Fibroblast of lung (primary cell): ENCODE results near the gene ANO6.

Experiments
- CTCF ChIP-seq, 2 donors: IDR thresholded peaks in 1 of 2; conservative IDR thresholded peaks in 1 of 2; 1 replicate in 1 of 2; 2 replicates in 1 of 2; pipeline ENCODE4 v1.5.1; 2011 to 2012; ENCODE audit warnings: low read length in 2 of 2, control low read depth in 1 of 2, inconsistent platforms in 1 of 2, low read depth in 1 of 2, mild to moderate bottlenecking in 1 of 2
- EZH2 ChIP-seq: IDR thresholded peaks from 2 replicates; pipeline ENCODE4 v1.5.1; 2012; ENCODE audit warnings: low read length, control low read depth, mild to moderate bottlenecking; ENCODE audit errors: missing control alignments

GRCh38 chr12:45408729-45409114, 192.8 kb downstream of the ANO6 start:
- TF ChIP-seq CTCF (conservative IDR thresholded peaks at IDR 0.05 in 1 of 2, IDR thresholded peaks at IDR 0.05 in 1 of 2; ENCODE audit: low read depth in 1 of 2, low read length in 2 of 2) (no peak), EZH2 (no peak)
